Measurements from ENCODE around the gene DDX59. TPM values are rescaled to one million over a fixed set of nuclear protein-coding genes. Genes with fewer than 3 reads are reported as not detected.

Gene DDX59
- total RNA-seq, 4 donors from 2014 or later: 13.7 to 59.4 (median 16.8) TPM

DNA sequence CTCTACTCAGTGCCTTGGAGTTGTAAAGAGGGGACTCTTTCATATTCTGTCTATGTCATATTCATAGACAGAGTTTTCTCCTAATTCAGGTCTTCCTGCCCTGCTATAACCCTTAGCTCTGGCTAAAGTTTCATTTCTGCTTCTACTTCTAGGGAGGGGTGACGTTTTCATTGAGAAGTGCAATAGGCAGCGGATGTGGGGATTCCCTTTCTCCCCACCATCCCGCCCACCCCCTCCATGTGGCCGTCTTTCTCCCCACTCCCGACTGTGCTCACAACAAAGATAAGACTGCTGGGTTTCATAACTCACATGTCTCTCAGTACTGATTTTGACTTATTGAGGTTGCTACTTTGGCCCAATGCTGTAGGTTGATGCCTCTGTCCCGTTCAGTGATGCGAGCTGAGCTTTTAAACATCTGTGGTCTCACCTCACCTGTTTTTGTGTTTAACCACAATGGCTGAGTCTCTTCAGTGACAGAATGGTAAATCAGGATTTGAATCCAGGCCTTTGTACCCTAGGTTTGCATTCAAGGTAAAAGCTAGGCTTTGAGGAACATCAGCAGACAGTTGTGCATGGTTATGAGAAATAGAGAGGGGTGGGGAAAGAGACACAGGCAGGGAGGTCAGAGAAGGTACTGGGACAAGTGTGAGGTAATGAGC lies 41.4 kb downstream of the DDX59 start:
- TF ChIP-seq CTCF (IDR thresholded peaks at IDR 0.05): no peak
- no peak for TF ChIP-seq POLR2A (IDR thresholded peaks at IDR 0.05)
- Histone ChIP-seq H3K4me3 (no peak overlapping the region), H3K27ac (peak overlapping the region in 1 of 4 donors; percentile 18), H3K36me3 (no peaks in the 10 kb centered on the region), H3K4me1 (no peaks in the 10 kb centered on the region), H3K27me3 (no peaks in the 10 kb centered on the region), H3K9me3 (no peaks in the 10 kb centered on the region)
- DNase-seq: peak in 2 of 3 donors; percentile 55 to 56

DNA sequence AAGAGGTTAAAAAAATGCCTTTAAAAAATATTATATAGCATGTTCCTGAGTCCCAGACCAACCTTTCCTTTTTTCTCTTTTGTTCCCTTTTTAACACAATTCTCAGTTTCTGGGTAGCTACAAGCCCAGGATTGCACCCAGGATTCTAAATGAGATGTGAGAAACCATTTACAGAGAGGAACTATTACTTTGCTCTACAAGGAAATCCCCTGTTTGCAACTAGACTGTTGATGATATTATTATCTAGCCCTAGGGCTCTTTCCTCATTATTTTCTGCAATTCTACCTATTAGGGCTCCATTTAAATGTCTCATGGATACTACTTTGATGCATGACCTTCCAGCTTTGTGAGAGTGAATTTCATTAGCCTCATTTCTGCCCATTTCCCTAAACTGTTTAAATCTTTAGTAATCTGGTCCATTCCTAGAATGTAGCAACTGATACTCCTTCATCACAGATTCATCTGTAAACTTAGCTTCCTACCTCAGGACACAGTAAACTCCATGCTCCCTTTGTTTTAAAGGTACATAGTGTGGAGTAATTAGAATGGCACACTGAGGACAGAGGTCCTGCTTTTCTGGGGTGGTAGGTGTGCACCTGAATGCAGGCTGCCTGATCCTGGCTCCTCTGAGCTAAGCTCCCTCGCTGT lies 42.0 kb downstream of the DDX59 start:
- H3K27me3 ChIP-seq: no peaks in the 10 kb centered on the region
- no peaks in the 10 kb centered on the region for H3K9me3 ChIP-seq
- no peak overlapping the region for H3K27ac ChIP-seq
- no peak for DNase-seq
- TF ChIP-seq POLR2A (IDR thresholded peaks at IDR 0.05) (no peak), CTCF (IDR thresholded peaks at IDR 0.05) (no peak)
- H3K36me3 ChIP-seq: no peaks in the 10 kb centered on the region
- no peaks in the 10 kb centered on the region for H3K4me1 ChIP-seq
- no peak overlapping the region for H3K4me3 ChIP-seq

GRCh38 chr1:200626853-200627534 lies 42.7 kb downstream of the DDX59 start:
- no peak for TF ChIP-seq POLR2A (IDR thresholded peaks at IDR 0.05)
- no peak for TF ChIP-seq CTCF (IDR thresholded peaks at IDR 0.05)
- Histone ChIP-seq H3K27me3 (no peaks in the 10 kb centered on the region), H3K9me3 (no peaks in the 10 kb centered on the region)

GRCh38 chr1:200625381-200625824 lies 44.3 kb downstream of the DDX59 start:
- TF ChIP-seq POLR2A (IDR thresholded peaks at IDR 0.05): no peak
- no peak for TF ChIP-seq CTCF (IDR thresholded peaks at IDR 0.05)
- Histone ChIP-seq H3K4me1 (peaks cover 0 to 10% (median 3%) of the 10 kb centered on the region in 4 donors), H3K4me3 (no peak overlapping the region), H3K27me3 (no peaks in the 10 kb centered on the region), H3K27ac (no peak overlapping the region), H3K36me3 (no peaks in the 10 kb centered on the region), H3K9me3 (no peaks in the 10 kb centered on the region)
- DNase-seq: no peak

More at GRCh38 chr1:200626853-200627534, 42.7 kb downstream of the DDX59 start:
- Histone ChIP-seq H3K36me3 (no peaks in the 10 kb centered on the region), H3K4me3 (no peak overlapping the region), H3K27ac (no peak overlapping the region), H3K4me1 (peaks cover 0 to 5% (median 0%) of the 10 kb centered on the region in 4 donors)
- DNase-seq: no peak

DNA sequence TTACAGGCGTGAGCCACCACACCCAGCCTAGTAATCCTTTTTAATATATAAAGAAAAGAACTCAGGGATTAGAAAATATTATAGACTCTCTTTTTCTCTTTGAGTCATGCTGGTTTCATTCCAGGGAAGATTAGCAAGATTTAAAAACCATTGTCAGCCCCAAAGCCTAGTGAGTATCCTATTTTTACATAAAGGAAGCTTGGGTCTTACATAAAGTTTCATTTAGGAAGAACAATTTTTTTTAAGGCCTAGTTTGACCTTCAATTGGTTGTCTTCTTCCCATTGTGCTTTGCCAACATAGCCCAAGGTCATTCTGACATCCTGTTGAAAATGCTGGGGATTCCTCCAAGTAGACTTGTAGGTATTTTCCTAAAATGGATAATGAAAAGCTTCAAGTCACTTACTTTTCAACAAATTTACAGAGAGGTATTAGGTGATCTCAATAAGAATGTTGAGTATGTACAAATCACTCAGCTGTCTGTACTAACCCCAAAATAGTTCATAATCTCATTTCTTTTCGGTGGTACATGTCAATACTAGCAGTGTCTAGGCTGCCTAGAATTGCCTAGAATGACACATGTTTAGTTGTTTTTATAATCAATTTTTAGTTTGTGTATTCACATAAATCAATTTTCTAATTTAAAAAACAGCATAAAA lies 44.9 kb downstream of the DDX59 start:
- no peaks in the 10 kb centered on the region for H3K9me3 ChIP-seq
- H3K4me1 ChIP-seq: peaks cover 0 to 15% (median 5%) of the 10 kb centered on the region in 4 donors
- TF ChIP-seq CTCF (IDR thresholded peaks at IDR 0.05) (no peak), POLR2A (IDR thresholded peaks at IDR 0.05) (no peak)
- no peak for DNase-seq
- no peak overlapping the region for H3K4me3 ChIP-seq
- no peaks in the 10 kb centered on the region for H3K27me3 ChIP-seq
- no peak overlapping the region for H3K27ac ChIP-seq
- no peaks in the 10 kb centered on the region for H3K36me3 ChIP-seq

All from Peyer's patch (tissue), 4 donors.